ENCODE data around the gene KAZN.

Gene KAZN

GRCh38 chr1:14841951-14842350, 243.5 kb downstream of the KAZN start:
- no peak for DNase-seq

- no peak for DNase-seq
These were observed 243.9 kb downstream of the KAZN start for GRCh38 chr1:14842361-14842760.

- no peak for DNase-seq
These were observed 244.4 kb downstream of the KAZN start for GRCh38 chr1:14842891-14843290.

- no peak for DNase-seq
These were observed 245.0 kb downstream of the KAZN start for GRCh38 chr1:14843525-14843924.

- no peak for DNase-seq
These were observed 245.9 kb downstream of the KAZN start for GRCh38 chr1:14844356-14844755.

- DNase-seq, result no peak
These were observed 246.6 kb downstream of the KAZN start for GRCh38 chr1:14844923-14845617.

GRCh38 chr1:14845851-14846250, 247.4 kb downstream of the KAZN start:
- no peak for DNase-seq

- DNase-seq, result no peak
These were observed 248.2 kb downstream of the KAZN start for GRCh38 chr1:14846688-14847087.

GRCh38 chr1:14848203-14848602, 249.7 kb downstream of the KAZN start:
- DNase-seq, result no peak

GRCh38 chr1:14848625-14849024, 250.1 kb downstream of the KAZN start:
- DNase-seq, result no peak

- no peak for DNase-seq
These were observed 250.6 kb downstream of the KAZN start for GRCh38 chr1:14849038-14849437.

- no peak for DNase-seq
These were observed 252.1 kb downstream of the KAZN start for GRCh38 chr1:14850563-14850962.

- no peak for DNase-seq
These were observed 253.3 kb downstream of the KAZN start for GRCh38 chr1:14851760-14852159.

GRCh38 chr1:14852291-14852690, 253.8 kb downstream of the KAZN start:
- DNase-seq, result no peak

GRCh38 chr1:14853518-14853917, 255.0 kb downstream of the KAZN start:
- no peak for DNase-seq

- no peak for DNase-seq
These were observed 256.8 kb downstream of the KAZN start for GRCh38 chr1:14855268-14855667.

GRCh38 chr1:14855801-14856200, 257.3 kb downstream of the KAZN start:
- DNase-seq, result no peak

- DNase-seq, result no peak
These were observed 259.1 kb downstream of the KAZN start for GRCh38 chr1:14857436-14858195.

- no peak for DNase-seq
These were observed 263.8 kb downstream of the KAZN start for GRCh38 chr1:14862114-14862771.

- DNase-seq, result no peak
These were observed 266.6 kb downstream of the KAZN start for GRCh38 chr1:14865106-14865505.

- DNase-seq, result no peak
These were observed 268.6 kb downstream of the KAZN start for GRCh38 chr1:14866911-14867612.

GRCh38 chr1:14869187-14869586, 270.7 kb downstream of the KAZN start:
- DNase-seq, result peak; percentile 96

GRCh38 chr1:14871218-14871970, 272.9 kb downstream of the KAZN start:
- DNase-seq, result peak; percentile 44
